Measurements from ENCODE around the gene CYBC1. TPM values are rescaled to one million over a fixed set of nuclear protein-coding genes. Genes with fewer than 3 reads are reported as not detected.

The CYBC1 gene
- total RNA-seq, 1 donor = 72.4 TPM

DNA sequence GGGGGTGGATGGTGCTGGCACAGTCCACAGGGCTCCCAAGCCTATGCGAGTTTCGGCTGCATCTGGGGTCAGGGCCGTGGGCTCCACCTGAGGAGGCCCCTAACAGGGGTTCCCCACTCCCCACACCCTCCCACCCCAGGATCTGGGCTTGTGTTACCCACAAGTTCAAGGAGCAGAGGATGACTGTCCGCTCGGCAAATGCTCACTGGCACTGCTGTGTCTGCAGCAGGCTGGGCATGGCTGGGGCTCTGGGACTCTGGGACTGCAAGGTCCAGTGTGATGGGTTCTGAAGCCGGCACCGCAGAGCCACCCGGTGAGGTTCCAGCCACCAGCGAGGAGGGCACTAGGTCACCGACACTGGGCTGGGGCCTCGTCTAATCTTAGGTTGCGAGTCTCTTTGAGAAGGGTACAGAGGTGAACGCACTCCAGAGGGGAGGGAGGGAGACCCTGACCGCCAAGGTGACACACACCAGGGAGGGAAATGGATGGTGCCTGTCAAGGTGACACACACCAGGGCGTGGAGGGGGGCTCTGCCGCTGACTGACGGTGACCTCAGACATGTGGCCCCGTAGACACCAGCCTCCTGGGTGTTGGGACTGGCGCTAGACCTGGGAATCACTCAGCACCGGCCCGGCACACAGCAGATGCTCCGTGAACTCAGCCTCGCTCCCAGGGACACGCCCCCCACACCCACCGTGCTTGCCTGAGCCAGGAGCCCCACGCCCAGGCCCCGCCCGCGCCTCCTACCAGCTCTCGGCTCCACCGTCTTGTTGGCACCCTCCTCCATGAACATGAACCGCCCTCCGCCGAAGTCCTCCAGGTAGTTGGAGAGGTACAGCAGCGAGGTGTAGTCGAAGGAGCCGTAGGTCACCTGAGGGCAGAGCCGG is 52.9 kb downstream of the CYBC1 start:
- peak; percentile 84 for DNase-seq (ENCODE audit: insufficient read length, low spot score, missing footprints)
- H3K27ac ChIP-seq (ENCODE audit: low read depth, low read length) = no peak overlapping the region
- TF ChIP-seq CTCF (IDR thresholded peaks at IDR 0.05; ENCODE audit: extremely low read depth, low read depth, low read length) = no peak
- no peaks in the 10 kb centered on the region for H3K27me3 ChIP-seq (ENCODE audit: insufficient read depth, low read length)
- H3K4me3 ChIP-seq (ENCODE audit: insufficient read depth, low read length) = no peak overlapping the region
- no peaks in the 10 kb centered on the region for H3K36me3 ChIP-seq (ENCODE audit: insufficient read depth, low read length)
- no peaks in the 10 kb centered on the region for H3K9me3 ChIP-seq (ENCODE audit: low read depth, low read length)
- no peak overlapping the region for H3K4me2 ChIP-seq (ENCODE audit: insufficient read depth, low read length)
- H2AFZ ChIP-seq (ENCODE audit: low read length) = no peak overlapping the region
- no peaks in the 10 kb centered on the region for H4K20me1 ChIP-seq (ENCODE audit: insufficient read depth, low read length)
- no peaks in the 10 kb centered on the region for H3K79me2 ChIP-seq (ENCODE audit: insufficient read depth, low read length)
- peaks cover 12% of the 10 kb centered on the region for H3K4me1 ChIP-seq (ENCODE audit: insufficient read depth, low read length)

DNA sequence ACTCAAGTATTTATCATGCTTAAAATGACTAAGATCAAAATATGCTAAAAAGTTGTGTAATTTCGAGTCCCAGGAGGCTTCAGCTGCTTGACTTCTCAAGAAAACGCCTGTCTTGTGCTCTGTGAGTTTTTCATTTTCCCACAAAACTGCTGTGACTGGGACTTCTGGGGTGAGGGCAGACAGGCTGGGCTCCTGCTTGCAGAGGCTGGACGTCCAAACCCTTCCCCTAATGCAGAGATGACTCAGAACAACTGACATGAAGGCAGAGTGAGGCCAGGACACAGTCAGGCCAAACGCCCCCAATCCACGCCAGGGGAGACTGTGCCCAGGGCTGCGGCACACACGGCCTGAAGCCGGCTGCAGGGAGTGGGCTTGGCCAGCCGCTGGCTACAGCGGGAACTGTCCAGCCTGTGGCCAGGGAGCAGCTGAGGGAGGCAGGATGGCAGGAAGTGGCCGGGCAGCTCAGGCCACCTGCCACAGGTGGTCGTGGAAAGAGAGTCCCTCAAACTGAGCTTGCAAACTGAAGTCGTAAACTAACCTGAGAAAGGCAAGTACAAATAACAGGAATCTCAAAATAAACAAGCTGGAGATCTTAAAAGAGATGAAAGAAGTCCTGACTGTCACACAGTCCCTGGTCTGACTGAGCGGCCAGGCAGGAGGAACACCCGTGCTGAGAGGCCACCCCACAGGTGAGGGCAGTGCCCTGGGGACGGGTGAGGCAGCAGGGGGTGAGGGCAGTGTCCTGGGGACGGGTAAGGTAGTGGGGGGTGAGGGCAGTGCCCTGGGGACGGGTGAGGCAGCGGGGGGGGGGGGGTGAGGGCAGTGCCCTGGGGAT is 53.7 kb downstream of the CYBC1 start:
- H3K36me3 ChIP-seq (ENCODE audit: insufficient read depth, low read length) = no peaks in the 10 kb centered on the region
- no peak overlapping the region for H2AFZ ChIP-seq (ENCODE audit: low read length)
- H3K79me2 ChIP-seq (ENCODE audit: insufficient read depth, low read length) = no peaks in the 10 kb centered on the region
- DNase-seq (ENCODE audit: insufficient read length, low spot score, missing footprints) = peak; percentile 99
- TF ChIP-seq CTCF (IDR thresholded peaks at IDR 0.05; ENCODE audit: extremely low read depth, low read depth, low read length) = no peak
- no peaks in the 10 kb centered on the region for H3K27me3 ChIP-seq (ENCODE audit: insufficient read depth, low read length)
- no peak overlapping the region for H3K4me3 ChIP-seq (ENCODE audit: insufficient read depth, low read length)
- H3K4me1 ChIP-seq (ENCODE audit: insufficient read depth, low read length) = peaks cover 12% of the 10 kb centered on the region
- H3K4me2 ChIP-seq (ENCODE audit: insufficient read depth, low read length) = peak overlapping the region; percentile 6
- H4K20me1 ChIP-seq (ENCODE audit: insufficient read depth, low read length) = no peaks in the 10 kb centered on the region
- no peaks in the 10 kb centered on the region for H3K9me3 ChIP-seq (ENCODE audit: low read depth, low read length)
- H3K27ac ChIP-seq (ENCODE audit: low read depth, low read length) = peak overlapping the region; percentile 63

DNA sequence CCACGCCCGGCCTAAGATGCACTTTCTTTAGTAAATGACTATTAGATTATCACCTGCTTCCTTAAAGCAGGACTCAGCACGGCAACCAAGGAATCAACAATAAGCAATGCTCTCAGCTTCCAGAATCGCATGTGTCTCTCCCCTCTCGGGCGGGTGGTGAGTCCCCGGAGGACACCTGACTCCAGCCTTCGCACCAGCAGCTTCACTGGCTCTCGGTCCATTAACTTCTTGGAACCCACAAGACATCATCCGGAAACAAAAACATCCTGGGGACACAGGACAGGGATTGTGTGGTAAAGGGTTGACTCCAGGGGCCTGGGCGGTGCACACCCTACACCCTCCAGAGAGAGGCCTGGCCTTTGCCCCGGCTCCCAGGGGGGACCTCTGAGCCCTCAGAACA is 56.3 kb downstream of the CYBC1 start:
- no peaks in the 10 kb centered on the region for H4K20me1 ChIP-seq (ENCODE audit: insufficient read depth, low read length)
- H3K4me3 ChIP-seq (ENCODE audit: insufficient read depth, low read length) = no peak overlapping the region
- TF ChIP-seq CTCF (IDR thresholded peaks at IDR 0.05; ENCODE audit: extremely low read depth, low read depth, low read length) = no peak

DNA sequence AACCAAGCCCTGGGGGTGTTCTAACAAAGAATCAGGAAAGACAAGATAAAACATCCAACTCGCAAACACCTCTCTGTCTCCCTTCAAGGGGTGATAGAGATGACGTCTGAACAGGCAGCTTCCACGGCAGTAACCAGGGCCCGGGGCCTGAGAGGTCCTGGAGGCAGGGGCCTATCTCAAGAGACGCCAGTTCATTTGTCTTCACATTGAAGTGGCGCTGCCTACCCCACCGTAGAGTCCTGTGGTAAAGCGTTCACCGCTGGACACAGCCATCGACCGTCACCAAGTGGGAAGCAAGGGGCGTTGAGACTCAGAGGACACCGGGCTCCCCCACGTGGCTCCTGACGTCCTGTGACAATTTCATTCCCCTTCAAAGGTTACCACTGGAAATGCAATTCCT is 57.6 kb downstream of the CYBC1 start:
- Histone ChIP-seq H3K4me1 (ENCODE audit: insufficient read depth, low read length) (peaks cover 12% of the 10 kb centered on the region), H3K36me3 (ENCODE audit: insufficient read depth, low read length) (no peaks in the 10 kb centered on the region), H3K4me2 (ENCODE audit: insufficient read depth, low read length) (no peak overlapping the region), H3K27me3 (ENCODE audit: insufficient read depth, low read length) (peaks cover 3% of the 10 kb centered on the region), H3K9me3 (ENCODE audit: low read depth, low read length) (no peaks in the 10 kb centered on the region), H3K4me3 (ENCODE audit: insufficient read depth, low read length) (no peak overlapping the region), H4K20me1 (ENCODE audit: insufficient read depth, low read length) (no peaks in the 10 kb centered on the region), H3K79me2 (ENCODE audit: insufficient read depth, low read length) (no peaks in the 10 kb centered on the region), H3K27ac (ENCODE audit: low read depth, low read length) (no peak overlapping the region), H2AFZ (ENCODE audit: low read length) (no peak overlapping the region)
- TF ChIP-seq CTCF (IDR thresholded peaks at IDR 0.05; ENCODE audit: extremely low read depth, low read depth, low read length) = no peak
- no peak for DNase-seq (ENCODE audit: insufficient read length, low spot score, missing footprints)

More for the DNA sequence above, 56.3 kb downstream of the CYBC1 start:
- no peaks in the 10 kb centered on the region for H3K27me3 ChIP-seq (ENCODE audit: insufficient read depth, low read length)
- no peak overlapping the region for H3K4me2 ChIP-seq (ENCODE audit: insufficient read depth, low read length)
- no peak overlapping the region for H2AFZ ChIP-seq (ENCODE audit: low read length)
- peaks cover 12% of the 10 kb centered on the region for H3K4me1 ChIP-seq (ENCODE audit: insufficient read depth, low read length)
- DNase-seq (ENCODE audit: insufficient read length, low spot score, missing footprints) = no peak
- H3K9me3 ChIP-seq (ENCODE audit: low read depth, low read length) = no peaks in the 10 kb centered on the region
- no peaks in the 10 kb centered on the region for H3K79me2 ChIP-seq (ENCODE audit: insufficient read depth, low read length)
- H3K36me3 ChIP-seq (ENCODE audit: insufficient read depth, low read length) = no peaks in the 10 kb centered on the region
- no peak overlapping the region for H3K27ac ChIP-seq (ENCODE audit: low read depth, low read length)
